Left renal cortex interstitium (tissue), 4 donors: ENCODE measurements around the gene EIPR1. TPM values are rescaled to one million over a fixed set of nuclear protein-coding genes. Genes with fewer than 3 reads are reported as not detected.
"Not testable (repeated sequence)": the region's sequence is repeated elsewhere in the genome, so short reads cannot be mapped to it uniquely, and the experiment has no call there.

Experiments used
- DNase-seq, 4 donors: peaks; one replicate each; pipeline ENCODE4 v3.0.0-alpha.2; 2013; ENCODE audit warnings: low read depth in 4 of 4, low spot score in 2 of 4, missing footprints in 1 of 4
- polyA plus RNA-seq, 4 donors: library from polyadenylated mRNA; unstranded; fragments of 120-200 nt; gene quantifications; one replicate each; pipeline ENCODE4 v1.2.1, GENCODE V29; 2013; ENCODE audit not compliant: insufficient read length in 4 of 4

Gene EIPR1
- polyA plus RNA-seq, 4 donors = 22.8 to 27.6 (median 26.3) TPM

DNA sequence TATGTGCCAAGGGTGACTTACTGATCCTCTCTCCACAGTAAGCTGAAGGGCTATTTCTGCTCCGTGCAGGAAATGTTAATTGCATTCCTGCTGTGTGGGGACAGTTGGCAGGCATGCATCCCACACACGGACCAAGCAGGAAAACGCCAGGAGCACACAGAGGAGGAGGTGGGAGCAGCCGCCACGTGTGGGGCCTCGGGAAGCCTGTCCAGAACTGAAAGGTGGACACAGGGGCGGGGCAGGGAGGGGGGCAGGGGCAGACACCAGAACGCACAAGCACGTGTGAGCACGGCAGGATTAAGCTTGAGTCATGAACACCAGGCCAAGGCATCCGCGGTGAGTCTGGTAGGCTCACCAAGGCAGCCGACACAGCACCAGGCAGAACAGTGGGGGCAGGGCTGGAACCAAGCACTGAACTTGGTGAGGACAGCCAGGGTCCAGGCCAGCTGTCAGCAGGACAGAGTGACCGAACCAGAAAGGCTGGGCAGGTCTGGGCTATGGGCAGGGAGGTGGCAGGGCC lies 177.1 kb downstream of the EIPR1 start:
- no peak for DNase-seq

DNA sequence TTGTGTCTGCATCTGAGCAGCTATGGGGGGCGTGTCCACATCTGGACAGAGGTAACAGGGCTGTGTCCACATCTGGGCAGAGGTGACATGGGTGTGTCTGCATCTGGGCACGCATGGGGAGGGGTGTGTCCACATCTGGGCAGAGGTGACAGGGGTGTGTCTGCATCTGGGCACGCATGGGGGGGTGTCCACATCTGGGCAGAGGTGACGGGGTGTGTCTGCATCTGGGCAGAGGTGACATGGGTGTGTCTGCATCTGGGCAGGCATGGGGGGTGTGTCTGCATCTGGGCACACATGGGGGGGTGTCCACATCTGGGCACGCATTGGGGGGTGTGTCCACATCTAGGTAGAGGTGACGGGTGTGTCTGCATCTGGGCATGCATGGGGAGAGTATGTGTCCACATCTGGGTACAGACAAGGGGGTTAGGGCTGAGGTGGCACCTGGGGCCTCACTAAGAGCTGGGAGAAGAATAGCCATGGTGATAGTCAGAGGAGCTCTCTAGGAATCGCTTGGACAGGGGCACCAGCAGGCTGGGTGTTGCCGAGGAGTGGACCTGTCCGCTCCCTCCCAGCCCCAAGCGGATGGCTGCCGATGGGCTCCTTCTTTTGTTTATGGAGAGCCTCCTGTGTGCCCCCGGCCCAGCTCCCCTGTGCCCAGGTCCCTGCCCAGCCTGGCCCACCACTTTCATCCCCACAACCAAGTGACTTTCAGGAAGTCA lies 177.8 kb downstream of the EIPR1 start:
- DNase-seq = no peak

DNA sequence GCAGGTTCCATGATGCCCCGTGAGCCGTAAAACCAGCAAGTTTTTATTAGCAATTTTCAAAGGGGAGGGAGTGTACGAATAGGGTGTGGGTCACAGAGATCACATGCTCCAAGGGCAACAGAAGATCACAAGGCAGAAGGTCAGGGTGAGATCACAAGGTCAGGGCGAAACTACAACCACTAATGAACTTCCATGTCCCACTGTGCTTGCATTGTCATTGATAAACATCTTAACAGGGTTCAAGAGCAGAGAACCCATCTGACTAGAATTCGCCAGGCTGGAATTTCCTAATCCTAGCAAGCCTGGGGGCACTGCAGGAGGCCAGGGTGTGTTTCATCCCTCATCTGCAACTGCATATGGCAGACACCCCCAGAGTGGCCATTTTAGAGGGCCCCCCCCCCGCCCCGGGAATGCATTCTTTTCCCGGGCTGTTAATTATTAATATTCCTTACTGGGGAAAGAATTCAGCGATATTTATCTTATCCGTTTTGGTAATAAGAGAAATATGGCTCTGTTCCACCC lies 178.9 kb downstream of the EIPR1 start:
- not testable (repeated sequence) for DNase-seq

DNA sequence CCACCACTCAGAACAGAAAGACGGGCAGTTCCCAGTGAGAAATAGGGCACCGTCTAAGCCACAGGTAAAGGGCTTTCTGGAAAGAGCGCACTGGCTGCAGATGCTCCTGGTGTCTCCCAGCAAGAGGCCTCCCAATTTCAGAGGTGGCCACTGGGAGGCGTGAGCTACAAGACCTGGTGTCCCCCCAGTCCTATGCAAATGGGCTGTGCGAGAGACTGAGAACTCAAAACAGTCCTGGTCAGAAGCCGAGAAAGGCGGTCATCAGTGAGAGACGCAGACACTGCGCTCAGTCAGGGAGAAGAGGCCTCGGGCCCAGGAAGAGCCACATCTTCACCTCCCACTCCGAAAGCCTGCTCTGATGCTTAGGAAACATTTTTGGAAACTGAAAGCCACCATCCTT lies 179.5 kb downstream of the EIPR1 start:
- DNase-seq = no peak

DNA sequence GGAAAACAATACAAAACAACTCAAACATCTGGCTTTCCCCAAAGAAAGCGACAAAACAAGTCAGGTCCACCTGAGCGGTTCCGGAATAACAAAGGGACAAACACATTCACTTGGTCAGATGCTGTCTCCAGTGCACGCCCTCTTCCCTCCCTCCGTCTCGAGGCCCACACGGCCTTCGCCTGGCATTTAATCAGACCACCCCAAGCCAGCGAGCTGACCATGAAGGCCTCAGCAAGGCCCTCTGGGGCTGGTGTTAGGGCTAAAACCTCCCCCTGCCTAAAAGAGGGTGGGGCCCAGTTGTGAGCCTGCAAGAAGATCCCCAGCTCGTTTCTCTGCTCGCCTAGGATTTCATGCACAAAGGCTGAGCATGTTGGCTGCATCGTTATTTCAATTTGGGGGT lies 180.3 kb downstream of the EIPR1 start:
- no peak for DNase-seq

DNA sequence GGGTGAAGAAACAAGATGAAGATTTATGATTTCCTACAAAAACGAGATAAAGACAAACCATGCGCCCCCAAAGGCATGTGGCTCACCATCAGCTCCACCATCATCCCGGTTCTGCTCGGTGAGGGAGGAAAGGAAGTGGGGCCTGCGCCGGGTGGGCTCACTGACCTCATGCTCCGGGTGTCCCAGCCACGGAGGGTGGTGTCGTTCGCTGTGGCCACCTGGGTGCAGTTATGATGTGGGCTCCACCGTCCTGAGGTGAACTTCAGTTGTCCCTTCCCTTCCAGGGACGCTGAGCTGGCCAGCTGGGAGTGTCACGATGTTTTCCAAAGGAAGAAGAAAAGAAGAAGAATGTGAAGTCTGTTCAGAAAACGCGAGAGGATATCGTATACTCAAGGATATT lies 180.9 kb downstream of the EIPR1 start:
- no peak for DNase-seq

DNA sequence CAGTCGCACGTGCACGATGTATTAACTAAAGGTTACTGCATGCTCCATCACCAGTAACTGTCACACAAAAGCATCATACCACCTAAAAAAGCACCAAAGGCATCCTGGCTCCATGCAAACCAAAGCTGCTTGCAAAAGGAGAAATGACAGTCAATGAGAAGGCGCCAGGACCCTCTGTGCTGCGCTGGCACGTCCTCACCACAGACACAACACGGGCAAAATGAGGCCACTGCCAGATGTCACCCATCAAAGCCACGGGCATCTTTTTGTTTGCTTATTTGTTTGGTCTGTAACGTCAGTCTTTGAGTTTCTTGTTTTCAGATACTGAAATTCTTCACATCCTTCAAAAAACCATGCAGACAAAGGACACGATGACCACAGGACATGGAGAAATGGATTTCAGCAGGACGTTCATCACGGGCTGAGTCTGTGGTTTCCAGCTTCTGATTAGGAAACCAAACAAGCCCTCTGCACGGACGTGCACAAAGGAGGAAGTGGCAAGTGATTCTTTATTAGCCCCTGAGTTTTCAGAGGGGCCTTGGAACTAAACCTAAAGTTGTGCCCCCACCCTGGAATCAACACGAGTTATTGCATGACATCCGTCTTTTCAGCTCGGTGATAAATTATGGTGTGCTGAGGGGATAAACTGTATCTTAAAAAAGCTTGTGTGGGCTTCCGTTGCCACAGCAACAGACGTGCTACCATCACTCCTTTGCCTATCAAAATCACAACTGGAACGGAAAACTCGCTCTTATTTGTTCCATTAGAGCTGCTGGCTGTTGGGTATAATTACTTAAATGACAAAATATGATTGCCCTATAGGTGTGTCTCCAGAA lies 181.8 kb downstream of the EIPR1 start:
- no peak for DNase-seq

DNA sequence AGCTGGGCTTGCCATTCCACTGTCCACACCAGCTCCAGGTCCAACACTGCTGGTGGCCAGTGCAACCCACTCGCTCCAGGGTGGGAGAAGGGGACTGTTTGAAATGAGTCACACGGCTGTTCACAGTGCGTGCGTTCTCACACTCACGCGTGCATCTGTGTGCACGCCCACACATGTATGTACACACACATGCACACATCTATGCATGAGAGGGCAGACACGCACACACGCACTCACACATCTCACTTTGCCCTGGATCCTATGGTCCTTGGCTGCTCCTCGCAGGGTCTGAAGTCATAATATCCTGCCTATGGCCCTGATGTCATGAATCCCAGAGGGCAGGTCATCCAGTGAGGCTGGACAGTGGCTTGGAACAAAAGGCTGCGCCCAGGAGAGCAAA lies 182.8 kb downstream of the EIPR1 start:
- no peak for DNase-seq

DNA sequence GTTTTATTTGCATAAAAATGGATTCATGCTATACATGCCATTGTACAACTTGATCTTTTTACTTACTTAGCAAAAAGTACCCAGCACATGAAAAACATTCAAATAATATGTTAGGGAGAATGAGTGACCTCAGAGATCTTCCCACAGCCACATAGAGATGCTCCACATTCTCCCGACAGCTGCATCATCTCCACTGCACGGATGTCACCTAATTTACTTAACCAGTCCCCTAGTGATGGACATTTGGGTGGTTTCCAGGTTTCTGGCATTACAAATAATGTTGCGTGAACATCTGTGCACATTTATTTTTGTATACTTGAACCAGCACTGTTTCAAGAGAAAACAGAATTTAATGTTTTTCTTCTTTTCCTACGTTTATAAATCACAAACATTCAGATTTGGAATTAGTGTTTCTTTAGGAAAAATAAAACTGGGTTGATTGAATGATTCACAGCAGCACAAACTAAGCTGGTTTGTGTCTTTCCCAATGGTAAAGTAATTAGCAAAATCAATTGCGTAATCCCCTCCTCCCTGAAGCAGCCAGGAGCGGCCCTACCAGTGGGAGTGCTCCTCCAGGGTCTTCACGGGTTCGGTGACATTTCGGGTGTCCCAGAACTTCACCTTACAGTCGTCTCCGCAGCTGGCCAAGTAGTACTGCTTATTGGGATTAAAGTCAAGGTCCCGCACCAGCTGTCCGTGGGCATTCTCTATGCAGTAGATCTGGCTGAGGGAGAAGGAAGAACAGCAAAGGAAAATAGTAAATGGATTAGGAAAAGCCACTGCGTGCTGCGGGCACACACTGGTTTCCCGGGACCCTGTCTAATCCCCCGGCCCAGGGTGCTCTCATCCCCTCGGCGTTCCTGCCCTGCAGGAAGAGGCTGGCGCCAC lies 183.9 kb downstream of the EIPR1 start:
- no peak for DNase-seq

DNA sequence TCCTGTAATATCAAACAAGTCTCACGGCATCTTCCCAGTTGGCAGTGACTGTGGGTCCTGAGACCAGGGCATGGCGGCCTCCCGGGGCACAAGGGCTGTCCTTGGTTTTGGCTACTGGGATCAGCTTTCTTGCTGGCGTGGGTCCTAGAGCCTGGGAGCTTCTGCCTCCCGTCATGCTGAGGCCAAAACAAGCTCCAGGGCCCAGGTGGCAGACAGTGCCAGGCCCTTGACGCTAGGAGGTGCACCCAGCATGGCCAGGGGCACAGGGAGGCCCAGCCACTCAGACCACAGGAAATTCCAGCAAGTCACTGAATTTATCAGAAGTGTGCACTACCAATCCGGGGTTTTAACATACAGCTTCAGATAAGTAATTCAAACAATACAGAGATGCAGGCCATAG lies 184.7 kb downstream of the EIPR1 start:
- DNase-seq = no peak

DNA sequence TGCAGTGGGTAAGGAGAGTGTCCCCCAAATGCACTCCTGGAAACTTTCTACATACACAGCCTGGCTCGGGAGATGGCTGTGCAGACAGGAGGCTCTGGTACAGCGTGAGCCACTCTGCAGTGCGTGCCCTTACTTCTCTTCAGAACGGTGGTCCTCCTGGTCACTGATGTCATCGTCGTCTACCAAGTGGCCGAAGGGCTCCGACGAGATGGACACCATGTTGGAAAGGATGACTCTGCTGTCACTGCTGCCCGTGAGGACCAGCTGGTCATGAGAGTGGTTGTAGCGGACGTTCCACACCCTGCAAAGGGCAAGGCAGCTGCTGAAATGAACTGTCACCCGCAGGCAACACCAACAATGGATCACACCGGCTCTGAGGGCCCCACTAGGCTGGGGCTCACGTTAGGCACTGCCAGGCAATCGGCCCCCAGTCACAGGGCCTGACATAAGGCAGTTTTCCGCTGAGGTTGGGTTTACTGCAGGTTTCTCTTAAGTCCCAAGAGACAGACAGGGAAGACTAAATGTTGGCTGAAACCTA lies 185.3 kb downstream of the EIPR1 start:
- DNase-seq = no peak

DNA sequence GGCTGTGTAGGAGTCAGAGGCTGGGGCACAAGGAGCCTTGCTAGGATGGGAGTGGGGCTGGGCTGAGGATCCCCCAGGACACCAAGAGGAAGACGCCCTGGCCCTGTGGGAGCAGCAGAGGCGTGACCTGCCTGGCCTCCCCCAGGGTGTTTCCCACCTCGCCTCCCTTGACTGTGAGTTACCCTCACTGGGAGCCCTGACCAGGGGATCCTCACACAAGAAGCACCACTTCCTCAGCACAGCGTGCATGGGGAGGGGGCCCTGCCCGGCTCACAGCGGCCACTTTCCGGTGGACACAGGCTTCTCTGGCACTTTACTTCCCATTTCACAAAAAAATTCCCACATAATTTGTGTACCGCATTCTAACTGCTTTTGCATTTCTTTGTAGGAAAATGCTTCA lies 187.7 kb downstream of the EIPR1 start:
- no peak for DNase-seq

DNA sequence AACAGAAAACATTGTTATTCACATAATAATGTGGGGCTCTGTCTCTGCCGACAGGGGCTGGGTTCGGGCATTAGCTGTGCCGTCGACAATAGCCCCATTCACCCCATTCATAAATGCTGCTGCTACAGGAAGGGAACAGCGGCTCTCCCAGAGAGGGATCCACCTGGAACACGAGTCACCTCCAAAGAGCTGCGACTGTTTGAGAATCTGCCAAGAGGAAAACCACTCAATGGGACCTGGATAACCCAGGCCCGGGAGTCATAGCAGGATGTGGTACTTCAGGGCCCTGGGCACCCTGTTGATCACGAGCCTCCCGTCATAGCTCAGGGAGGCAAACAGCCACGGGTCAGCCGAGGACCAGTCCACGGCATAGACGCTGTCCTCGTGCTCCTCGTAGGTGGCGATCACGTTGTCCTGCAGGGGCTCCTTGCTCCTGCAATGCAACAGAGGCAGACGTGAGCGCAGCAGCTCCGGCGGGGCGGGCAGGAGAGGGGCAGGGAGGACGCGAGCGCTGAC lies 188.5 kb downstream of the EIPR1 start:
- DNase-seq = no peak

DNA sequence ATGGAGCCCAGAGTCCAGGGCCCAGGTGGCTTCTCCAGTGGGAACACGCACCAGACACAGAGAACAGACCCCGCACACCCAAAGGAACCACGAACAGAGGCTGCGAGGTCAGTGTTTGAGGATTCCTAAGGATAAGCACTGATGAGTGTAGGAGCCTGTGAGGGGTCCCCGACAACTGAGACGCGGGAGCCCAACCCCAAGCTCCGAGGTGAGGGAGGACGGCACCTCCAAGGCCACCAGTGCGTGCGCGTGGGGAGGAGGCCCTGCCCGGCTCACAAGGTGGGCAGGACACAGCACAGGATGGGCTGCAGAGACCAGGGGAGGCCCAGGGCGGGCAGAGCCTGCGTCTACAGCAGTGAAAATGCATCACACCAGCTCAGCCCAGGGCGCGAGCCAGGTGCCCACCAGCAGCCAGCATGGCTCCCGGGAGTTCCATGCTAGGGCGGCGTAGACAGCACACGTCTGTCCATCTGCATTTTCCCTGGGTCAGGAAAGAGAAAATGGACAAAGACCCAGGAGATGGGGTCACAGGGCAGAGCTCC lies 189.1 kb downstream of the EIPR1 start:
- DNase-seq = no peak

DNA sequence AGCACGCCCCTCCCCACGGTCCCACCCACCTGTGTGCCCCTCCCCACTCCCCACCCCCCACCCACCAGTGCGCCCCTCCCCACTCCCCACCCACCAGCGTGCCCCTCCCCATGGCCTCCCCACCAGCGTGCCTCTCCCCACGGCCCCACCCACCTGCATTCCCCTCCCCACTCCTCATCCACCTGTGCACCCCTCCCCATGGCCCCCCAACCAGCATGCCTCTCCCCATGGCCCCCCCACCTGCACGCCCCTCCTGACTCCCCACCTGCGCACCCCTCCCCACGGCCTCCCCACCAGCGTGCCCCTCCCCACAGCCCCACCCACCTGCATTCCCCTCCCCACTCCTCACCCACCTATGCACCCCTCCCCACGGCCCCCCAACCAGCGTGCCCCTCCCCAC lies 190.2 kb downstream of the EIPR1 start:
- DNase-seq = no peak

DNA sequence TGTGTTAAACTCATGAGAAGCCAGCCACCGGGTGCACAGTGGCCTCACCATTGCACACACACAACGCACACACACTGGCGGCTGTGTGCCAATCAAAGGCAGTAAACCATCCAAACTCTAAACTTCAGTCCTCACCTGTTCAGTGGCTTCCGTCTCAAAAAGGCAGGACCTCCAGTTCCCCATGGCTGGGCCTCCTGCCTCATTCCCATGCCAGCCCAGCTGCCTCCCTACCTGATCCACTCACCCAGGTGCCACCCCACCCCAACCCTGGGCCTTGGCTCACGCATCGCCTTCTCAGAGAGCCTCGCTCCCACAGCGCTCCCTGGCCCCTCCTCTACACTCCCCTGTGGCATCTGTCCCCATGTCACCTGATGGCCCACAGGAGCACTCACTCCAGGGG lies 190.9 kb downstream of the EIPR1 start:
- DNase-seq = no peak

DNA sequence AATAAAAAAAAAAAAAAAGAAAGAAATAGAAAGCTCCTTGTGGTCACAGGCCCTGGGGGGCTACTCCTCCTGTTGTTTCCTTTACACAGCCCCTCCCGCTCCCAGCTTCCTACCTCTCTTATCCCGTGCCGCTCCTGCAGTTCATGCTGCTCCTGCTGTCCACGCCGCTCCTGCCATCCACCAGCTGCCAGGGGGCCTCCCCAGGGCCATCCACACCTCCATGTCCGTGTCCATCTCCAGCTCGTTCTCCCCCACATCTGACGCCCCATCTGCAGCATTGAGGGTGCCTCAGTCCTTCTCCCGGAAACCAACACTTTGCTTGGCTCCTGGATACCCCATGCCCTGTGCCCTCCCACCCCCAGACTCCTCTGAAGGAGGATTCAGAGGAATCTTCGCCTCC lies 191.7 kb downstream of the EIPR1 start:
- DNase-seq = no peak

DNA sequence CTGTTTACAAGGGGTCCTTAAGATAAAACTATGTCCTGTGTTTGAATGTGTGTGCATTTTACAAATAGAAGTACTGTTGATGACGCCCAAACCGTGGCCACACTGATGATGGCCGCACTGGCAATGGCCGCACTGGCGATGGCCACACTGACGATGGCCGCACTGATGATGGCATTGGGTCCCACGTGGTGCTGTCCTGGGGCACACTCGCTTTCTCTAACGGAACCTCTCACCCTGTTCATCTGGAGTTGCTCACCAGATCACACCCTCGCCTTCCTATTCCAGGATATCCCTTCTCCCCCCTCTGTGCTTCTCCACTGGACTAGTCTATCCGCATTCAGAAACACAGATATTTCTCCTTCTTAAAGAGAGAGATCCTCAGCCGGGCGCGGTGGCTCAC lies 192.4 kb downstream of the EIPR1 start:
- no peak for DNase-seq

DNA sequence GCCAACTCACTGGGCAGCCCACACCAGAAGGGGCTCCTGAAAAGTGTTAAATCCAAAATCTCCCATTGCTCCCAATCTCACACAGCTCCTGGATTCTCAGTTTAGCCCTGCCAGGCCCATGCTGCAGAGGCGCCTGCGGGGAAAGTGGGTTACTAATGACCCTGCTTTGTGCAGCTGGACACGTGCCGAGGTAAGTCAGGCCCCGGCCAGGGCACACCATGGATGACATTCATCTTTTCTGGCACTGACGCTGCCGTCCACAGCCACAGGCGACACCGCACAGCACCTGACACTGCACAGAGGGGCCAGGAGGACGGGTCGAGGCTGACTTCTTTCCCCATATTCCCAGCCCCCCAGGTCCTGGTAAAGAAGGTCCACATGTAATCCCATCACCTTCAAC lies 193.5 kb downstream of the EIPR1 start:
- DNase-seq = no peak

DNA sequence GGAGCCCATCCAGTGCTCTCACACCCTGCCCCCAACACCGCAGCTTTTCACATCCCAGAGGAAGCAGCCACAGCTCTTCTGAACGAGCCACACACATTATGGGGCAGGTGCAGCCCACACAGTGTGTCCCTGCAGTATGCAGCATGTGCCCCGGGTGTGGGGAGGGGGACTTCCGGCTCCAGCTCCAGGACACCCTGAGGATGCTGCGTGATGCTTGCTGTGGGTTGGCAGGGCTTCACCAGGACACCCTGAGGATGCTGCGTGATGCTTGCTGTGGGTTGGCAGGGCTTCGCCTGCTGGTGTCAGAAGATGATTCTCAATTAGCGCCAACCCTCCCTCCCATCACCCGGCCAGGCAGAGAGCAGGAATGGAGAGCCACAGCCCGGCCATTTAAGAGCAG lies 193.9 kb downstream of the EIPR1 start:
- no peak for DNase-seq
